Thyroid gland (tissue), 4 donors: ENCODE data around the gene AGBL1. TPM values are rescaled to one million over a fixed set of nuclear protein-coding genes. Genes with fewer than 3 reads are reported as not detected.

Experiments used
- DNase-seq, 2 donors: peaks; one replicate each; pipeline ENCODE4 v3.0.0-alpha.2; 2019
- H3K27ac ChIP-seq, 3 donors: fragments of 200-600 bp; sonication (generic); 1 replicate in 2 of 3; 2 replicates in 1 of 3; pipeline ENCODE4 v1.5.1; 2016 to 2019; ENCODE audit warnings: mild to moderate bottlenecking in 1 of 3, moderate library complexity in 1 of 3
- H3K27me3 ChIP-seq: fragments of 200-600 bp; sonication (generic); one replicate; pipeline ENCODE4 v1.5.1; 2019
- H3K36me3 ChIP-seq, 2 donors: fragments of 200-600 bp; sonication (generic); one replicate each; pipeline ENCODE4 v1.5.1; 2016 to 2019
- H3K4me1 ChIP-seq, 2 donors: fragments of 200-600 bp; sonication (generic); one replicate each; pipeline ENCODE4 v1.5.1; 2017 to 2019
- H3K4me3 ChIP-seq, 3 donors: fragments of 200-600 bp; sonication (generic); replicated peaks in 1 of 3; 1 replicate in 2 of 3; 2 replicates in 1 of 3; pipeline ENCODE4 v1.5.1; 2016; ENCODE audit warnings: mild to moderate bottlenecking in 1 of 3
- H3K9me3 ChIP-seq: fragments of 200-600 bp; sonication (generic); one replicate; pipeline ENCODE4 v1.5.1; 2017
- CTCF ChIP-seq, 6 experiments: fragments of 200-600 bp in 3 of 6; fragments of 450-650 bp in 3 of 6; sonication (generic) in 3 of 6; IDR thresholded peaks; one replicate each; pipeline ENCODE4 v1.5.1; 2016 to 2019; ENCODE audit warnings: antibody characterized with exemption in 6 of 6, mild to moderate bottlenecking in 2 of 6, inconsistent platforms in 1 of 6, moderate library complexity in 1 of 6
- POLR2A ChIP-seq, 2 donors: fragments of 450-650 bp; IDR thresholded peaks; one replicate each; pipeline ENCODE4 v1.6.1; 2017; ENCODE audit warnings: antibody characterized with exemption in 2 of 2, mild to moderate bottlenecking in 2 of 2, moderate library complexity in 1 of 2
- WGBS, 2 donors: methylation state at CpG; one replicate each; pipeline ENCODE4 v1.1.5; 2017; 5-methylcytosine and 5-hydroxymethylcytosine counted together
- intact Hi-C: fragments of 100-400 bp; cut with DNase I; formaldehyde crosslinking; loops from one replicate; pipeline ENCODE4 v1.15.1; 2023
- total RNA-seq, 4 donors: library from RNA; depleted of rRNA; stranded (reverse); fragments of >200 nt; gene quantifications; one replicate each; pipeline ENCODE4 v1.2.3, GENCODE V29; 2016

AGBL1 gene
- total RNA-seq, 4 donors from 2014 or later, result not detected

- Histone ChIP-seq H3K4me1 (no peaks in the 10 kb centered on the region), H3K36me3 (no peaks in the 10 kb centered on the region), H3K4me3 (no peak overlapping the region), H3K9me3 (no peaks in the 10 kb centered on the region), H3K27ac (no peak overlapping the region), H3K27me3 (no peaks in the 10 kb centered on the region)
- 91 to 93% methylated on average over 3 of the region's 3 CpGs for WGBS, 2 donors
- TF ChIP-seq POLR2A (IDR thresholded peaks at IDR 0.05) (no peak), CTCF (IDR thresholded peaks at IDR 0.05) (no peak)
- DNase-seq, result no peak
- intact Hi-C loops, result no loop called here
Observed at GRCh38 chr15:86961669-86962068, 882.0 kb downstream of the AGBL1 start.

GRCh38 chr15:86964271-86964670 lies 884.6 kb downstream of the AGBL1 start:
- DNase-seq, result no peak
- Histone ChIP-seq H3K9me3 (no peaks in the 10 kb centered on the region), H3K36me3 (no peaks in the 10 kb centered on the region), H3K4me1 (no peaks in the 10 kb centered on the region), H3K27ac (no peak overlapping the region), H3K27me3 (no peaks in the 10 kb centered on the region), H3K4me3 (no peak overlapping the region)
- intact Hi-C loops, result no loop called here
- 64 to 87% methylated on average over 1 of the region's 1 CpG for WGBS, 2 donors
- TF ChIP-seq POLR2A (IDR thresholded peaks at IDR 0.05) (no peak), CTCF (IDR thresholded peaks at IDR 0.05) (no peak)

- Histone ChIP-seq H3K36me3 (no peaks in the 10 kb centered on the region), H3K4me3 (no peak overlapping the region), H3K27ac (no peak overlapping the region), H3K9me3 (no peaks in the 10 kb centered on the region), H3K27me3 (no peaks in the 10 kb centered on the region), H3K4me1 (no peaks in the 10 kb centered on the region)
- no peak for DNase-seq
- TF ChIP-seq CTCF (IDR thresholded peaks at IDR 0.05), result no peak
- TF ChIP-seq POLR2A (IDR thresholded peaks at IDR 0.05), result no peak
- intact Hi-C loops, result no loop called here
- WGBS, 2 donors, result 81% methylated on average over 4 of the region's 4 CpGs
Observed at GRCh38 chr15:86968244-86968643, 888.6 kb downstream of the AGBL1 start.

GRCh38 chr15:86969364-86969763 lies 889.7 kb downstream of the AGBL1 start:
- H3K4me1 ChIP-seq, result no peaks in the 10 kb centered on the region
- intact Hi-C loops, result no loop called here
- H3K27me3 ChIP-seq, result no peaks in the 10 kb centered on the region
- 92 to 93% methylated on average over 4 of the region's 4 CpGs for WGBS, 2 donors
- H3K4me3 ChIP-seq, result no peak overlapping the region
- H3K36me3 ChIP-seq, result no peaks in the 10 kb centered on the region
- no peak overlapping the region for H3K27ac ChIP-seq
- TF ChIP-seq POLR2A (IDR thresholded peaks at IDR 0.05) (no peak), CTCF (IDR thresholded peaks at IDR 0.05) (no peak)
- H3K9me3 ChIP-seq, result no peaks in the 10 kb centered on the region
- DNase-seq, result no peak

- no peaks in the 10 kb centered on the region for H3K9me3 ChIP-seq
- H3K27me3 ChIP-seq, result no peaks in the 10 kb centered on the region
- no peak for DNase-seq
- H3K4me1 ChIP-seq, result no peaks in the 10 kb centered on the region
- intact Hi-C loops, result no loop called here
- TF ChIP-seq CTCF (IDR thresholded peaks at IDR 0.05), result no peak
- TF ChIP-seq POLR2A (IDR thresholded peaks at IDR 0.05), result no peak
- no peak overlapping the region for H3K27ac ChIP-seq
- no peaks in the 10 kb centered on the region for H3K36me3 ChIP-seq
- H3K4me3 ChIP-seq, result no peak overlapping the region
- WGBS, 2 donors, result 65 to 94% methylated on average over 2 of the region's 2 CpGs
Observed at GRCh38 chr15:86973284-86973844, 893.7 kb downstream of the AGBL1 start.
